Stimulated activated CD4-positive, alpha-beta T cell treated with anti-CD3 and anti-CD28 coated beads, TNF-alpha, amount 100 ng/mL, for 24 hours (primary cell): ENCODE measurements around the gene PRM3.
"Not testable (repeated sequence)": the region's sequence is repeated elsewhere in the genome, so short reads cannot be mapped to it uniquely, and the experiment has no call there.

Experiments used
- DNase-seq, 3 experiments: peaks; one replicate each; pipeline ENCODE4 v3.0.0-alpha.2; 2020; ENCODE audit warnings: low read depth in 3 of 3

PRM3 gene

DNA sequence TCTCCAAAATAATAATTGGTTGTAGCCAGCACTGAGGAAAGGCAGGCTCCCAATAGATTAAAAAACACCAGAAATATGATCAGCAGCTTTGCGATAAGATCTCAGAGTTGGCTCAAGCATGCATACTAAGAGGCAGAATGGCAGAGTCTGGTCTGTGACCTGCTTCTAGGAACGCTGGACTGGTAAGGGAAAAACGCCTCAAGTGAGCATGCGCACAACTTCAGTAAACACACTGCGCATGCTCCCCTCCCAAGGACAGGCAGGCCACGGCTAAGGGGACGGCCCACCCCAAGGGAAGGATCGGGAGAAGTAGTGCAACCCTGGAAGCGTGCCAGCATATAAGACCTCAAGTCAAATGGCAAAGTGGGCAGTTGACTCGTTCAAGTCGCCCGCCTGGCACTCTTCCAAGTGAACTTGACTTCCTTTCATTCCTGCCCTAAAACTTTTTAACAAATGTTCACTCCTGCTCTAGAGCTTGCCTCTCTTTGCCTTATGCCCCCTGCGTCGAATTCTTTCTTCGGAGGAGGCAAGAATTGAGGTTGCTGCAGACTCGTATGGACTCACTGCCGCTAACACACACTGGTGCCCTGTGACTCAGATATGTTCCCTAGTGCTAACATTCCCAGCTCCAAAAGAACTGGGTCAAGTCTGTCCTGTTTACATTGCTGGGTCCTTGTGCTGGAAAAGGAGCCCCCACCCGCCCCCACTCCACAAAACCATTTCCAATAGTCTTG, 30.1 kb upstream of the PRM3 start:
- DNase-seq = no peak

- DNase-seq = no peak
Measured at GRCh38 chr16:11302977-11303376, 29.5 kb upstream of the PRM3 start.

DNA sequence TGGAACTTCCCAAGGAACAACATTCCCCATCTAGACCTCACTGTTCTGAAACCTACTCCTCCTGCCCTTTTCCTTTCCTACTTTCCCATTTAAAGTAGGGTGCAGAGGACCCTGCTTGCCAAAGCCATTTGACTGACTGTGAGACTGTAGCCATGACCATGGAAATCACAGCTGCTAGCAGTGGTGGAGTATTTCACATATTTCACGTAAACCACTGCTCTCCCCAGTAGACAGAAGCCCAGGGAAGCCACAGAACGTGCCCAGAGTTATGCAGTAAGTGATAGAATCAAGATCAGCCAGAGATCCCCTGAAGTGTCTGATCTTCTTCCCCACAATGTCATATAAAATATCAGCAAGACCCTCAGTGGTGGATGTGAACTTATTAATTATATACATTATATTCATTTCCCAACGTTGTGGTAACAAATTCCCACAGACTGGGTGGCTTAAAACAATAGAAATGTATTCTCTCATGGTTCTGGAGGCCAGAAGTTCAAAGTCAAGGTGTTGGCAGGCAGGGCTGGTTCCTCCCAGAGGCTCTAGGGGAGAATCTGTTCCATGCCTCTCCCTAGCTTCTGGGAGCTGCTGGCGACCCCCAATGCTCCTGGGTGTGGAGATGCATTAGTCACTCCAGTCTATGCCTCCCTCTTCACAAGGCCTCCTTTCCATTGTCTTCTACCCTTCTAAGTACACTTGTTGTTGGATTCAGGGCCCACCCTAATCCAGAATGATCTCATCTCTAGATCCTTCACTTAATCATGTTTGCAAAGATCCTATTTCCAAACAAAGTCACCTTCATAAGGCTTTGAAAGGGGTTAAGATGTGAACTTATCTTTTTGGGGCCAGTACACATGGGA, 28.4 kb upstream of the PRM3 start:
- DNase-seq = no peak

- no peak for DNase-seq
Measured at GRCh38 chr16:11300560-11300892, 27.1 kb upstream of the PRM3 start.

- no peak for DNase-seq
Measured at GRCh38 chr16:11299865-11300559, 26.6 kb upstream of the PRM3 start.

DNA sequence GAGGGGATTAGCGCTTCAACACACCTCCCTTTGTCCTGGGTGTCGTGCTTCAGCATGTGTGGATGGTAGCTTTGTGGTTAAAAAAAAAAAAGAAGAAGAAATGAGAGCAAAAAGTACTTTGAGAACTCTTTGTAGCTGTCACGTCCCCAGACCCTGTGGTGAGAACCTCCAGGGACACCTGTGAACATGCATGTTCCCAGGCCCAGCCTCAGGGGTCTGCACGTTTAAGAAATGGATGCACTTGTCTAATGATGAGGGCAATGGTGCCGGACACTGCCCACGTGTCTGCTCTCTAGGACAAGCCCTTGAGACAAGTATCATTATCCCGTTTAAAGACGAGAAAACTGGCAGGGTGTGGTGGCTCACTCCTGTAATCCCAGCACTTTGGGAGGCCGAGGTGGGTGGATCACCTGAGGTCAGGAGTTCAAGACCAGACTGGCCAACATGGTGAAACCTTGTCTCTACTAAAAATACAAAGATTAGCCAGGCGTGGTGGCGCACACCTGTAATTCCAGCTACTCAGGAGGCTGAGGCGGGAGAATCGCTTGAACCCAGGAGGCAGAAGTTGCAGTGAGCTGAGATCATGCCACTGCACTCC, 25.6 kb upstream of the PRM3 start:
- DNase-seq = not testable (repeated sequence)

GRCh38 chr16:11298143-11298900, 24.9 kb upstream of the PRM3 start:
- DNase-seq = no peak

DNA sequence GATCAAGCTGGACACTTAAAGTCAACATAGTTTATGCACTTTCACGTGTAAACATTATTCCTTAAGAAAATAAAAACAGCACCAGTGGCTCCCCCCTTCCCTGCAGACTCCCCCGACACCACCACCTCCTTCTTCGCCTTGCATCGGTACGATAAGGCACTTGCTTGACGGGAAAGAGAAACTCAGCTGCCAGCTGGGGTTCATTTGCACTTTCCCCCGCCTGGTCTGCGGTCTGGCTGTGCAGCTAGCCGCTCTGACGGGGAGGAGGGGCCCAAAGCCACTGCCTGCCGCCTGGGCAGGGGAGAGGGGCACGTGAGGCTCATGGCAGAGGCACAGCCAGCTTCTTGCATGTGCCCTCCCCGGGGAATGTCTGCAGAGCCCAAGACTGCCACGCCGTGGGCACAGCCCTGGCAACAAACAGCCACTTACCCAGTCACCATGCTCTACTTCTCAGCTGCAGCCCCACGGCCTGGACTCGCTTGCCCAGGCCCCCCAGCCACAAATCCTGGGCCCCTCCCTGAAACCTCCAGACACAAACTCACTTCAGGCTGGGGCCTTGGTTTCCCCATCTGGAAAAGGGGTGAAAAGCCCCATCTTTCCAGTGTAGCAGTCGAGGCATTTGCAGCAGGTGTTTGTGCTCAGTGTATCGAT, 24.2 kb upstream of the PRM3 start:
- peak; percentile 14 to 64 (median 29) for DNase-seq

- no peak for DNase-seq
Measured at GRCh38 chr16:11296706-11297491, 23.5 kb upstream of the PRM3 start.

- no peak for DNase-seq
Measured at GRCh38 chr16:11296351-11296705, 22.9 kb upstream of the PRM3 start.

GRCh38 chr16:11295672-11296071, 22.2 kb upstream of the PRM3 start:
- no peak for DNase-seq

DNA sequence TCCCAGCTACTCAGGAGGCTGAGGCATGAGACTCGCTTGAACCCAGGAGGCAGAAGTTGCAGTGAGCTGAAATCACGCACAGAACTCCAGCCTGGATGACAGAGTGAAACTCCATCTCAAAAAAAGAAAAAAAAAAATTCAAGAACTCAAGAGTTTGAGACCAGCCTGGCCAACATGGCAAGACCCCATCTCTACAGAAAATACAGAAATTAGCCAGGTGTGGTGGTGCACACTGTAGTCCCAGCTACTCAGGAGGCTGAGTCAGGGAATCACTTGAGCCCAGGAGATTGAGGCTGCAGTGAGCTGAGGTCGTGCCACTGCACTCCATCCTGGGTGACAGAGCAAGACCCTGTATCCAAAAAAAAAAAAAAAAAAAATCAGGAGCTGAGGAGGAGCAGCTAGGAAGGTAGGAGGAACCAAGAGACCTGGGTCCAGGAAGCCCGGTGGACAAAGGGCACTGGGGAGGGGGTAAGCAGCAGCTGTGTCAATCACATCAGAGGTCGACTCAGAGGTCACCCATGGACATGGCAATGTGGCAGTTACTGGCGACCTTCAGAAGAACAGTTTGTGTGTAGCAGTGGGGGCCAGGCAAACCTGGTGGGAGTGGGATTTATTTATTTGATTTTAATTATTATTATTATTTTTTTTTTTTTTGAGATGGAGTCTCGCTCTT, 18.8 kb upstream of the PRM3 start:
- DNase-seq = no peak

- DNase-seq = no peak
Measured at GRCh38 chr16:11291091-11291703, 17.8 kb upstream of the PRM3 start.

DNA sequence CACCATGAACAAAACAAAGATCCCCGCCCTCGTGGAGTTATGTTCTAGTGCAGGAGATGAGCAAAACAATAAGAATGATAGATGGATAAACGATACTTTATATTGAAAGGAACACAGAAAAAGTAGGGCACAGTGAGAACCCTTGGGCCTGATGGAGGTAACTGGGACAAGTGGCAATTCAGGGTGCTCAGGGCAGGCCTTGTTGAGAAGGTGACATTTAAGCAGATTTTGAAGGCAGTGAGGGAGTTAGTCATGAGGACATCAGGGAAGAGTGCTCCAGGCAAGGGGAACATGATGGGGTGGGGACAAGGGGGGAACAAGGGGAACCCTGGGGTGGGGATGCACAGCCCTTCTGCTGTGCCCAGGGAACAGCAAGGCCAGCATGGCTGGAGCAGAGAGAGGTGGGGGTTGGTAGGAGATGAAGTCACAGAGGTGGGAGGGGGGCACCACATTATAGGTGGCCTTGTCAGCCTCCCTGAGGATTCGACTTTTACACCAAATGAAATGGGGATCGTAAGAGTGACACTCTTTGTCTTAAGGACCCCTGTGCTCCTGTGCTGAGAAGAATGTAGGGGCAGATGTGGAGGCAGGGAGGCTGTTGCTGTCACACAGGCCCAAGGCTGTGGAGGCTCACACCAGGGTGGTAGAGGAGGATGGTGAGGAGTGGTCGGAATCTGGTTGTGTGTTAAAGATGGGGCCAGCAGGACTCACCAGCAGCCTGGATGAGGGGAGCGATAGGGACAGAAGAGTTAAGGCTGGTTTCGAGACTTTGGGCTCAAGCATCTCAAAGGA, 16.9 kb upstream of the PRM3 start:
- DNase-seq = no peak

DNA sequence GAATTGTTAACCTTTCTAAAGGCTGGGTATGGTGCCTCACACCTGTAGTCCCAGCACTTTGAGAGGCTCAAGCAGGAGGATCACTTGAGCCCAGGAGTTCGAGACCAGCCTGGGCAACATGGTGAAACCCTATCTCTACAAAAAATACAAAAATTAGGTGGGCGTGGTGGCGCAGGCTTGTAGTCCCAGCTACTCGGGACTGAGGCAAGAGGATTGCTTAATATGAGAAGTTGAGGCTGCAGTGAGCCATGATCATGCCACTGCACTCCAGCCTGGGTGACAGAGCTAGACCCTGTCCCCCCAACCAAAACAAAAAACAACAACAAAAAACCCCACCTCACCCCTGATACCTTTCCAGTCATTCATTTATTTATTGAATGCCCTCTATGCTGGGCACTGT, 16.3 kb upstream of the PRM3 start:
- DNase-seq = not testable (repeated sequence)

- no peak for DNase-seq
Measured at GRCh38 chr16:11289202-11289601, 15.8 kb upstream of the PRM3 start.

GRCh38 chr16:11285842-11286241, 12.4 kb upstream of the PRM3 start:
- DNase-seq = no peak

DNA sequence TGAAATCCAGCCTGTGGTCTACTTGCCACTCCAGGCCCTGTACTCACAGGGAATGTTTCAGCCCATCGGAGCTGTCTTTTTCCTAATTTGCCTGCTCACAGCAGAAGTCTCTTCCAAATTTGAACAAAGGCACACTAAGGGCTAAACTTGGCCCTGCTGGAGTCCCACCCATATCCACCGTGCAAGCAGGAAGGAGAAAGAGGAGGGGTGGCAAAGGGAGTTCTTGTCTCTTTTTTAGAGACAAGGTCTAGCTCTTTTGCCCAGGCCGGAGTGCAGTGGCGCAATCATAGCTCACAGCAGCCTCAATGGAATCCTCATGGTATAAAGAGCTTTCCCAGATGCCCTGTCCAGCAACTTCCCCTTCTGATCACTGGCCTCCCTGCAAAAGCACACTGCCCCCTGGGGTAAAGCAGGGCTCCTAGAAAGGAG, 10.4 kb upstream of the PRM3 start:
- DNase-seq = no peak
